GM19463 (cell line): Measurements from ENCODE around the gene EXOC1L.
"Not testable (repeated sequence)": the region's sequence is repeated elsewhere in the genome, so short reads cannot be mapped to it uniquely, and the experiment has no call there.

Experiments used
- ATAC-seq: cut with Tn5 transposase; IDR thresholded peaks from one replicate; pipeline ENCODE4 v1.9.1; 2021; ENCODE audit warnings: mild to moderate bottlenecking, moderate library complexity; ENCODE audit not compliant: unreplicated experiment

EXOC1L gene

GRCh38 chr4:55837903-55838302 lies 18.3 kb downstream of the EXOC1L start:
- no peak for ATAC-seq

GRCh38 chr4:55838356-55838755 lies 18.8 kb downstream of the EXOC1L start:
- ATAC-seq, result no peak

- ATAC-seq, result no peak
Observed at GRCh38 chr4:55838952-55839351, 19.4 kb downstream of the EXOC1L start.

DNA sequence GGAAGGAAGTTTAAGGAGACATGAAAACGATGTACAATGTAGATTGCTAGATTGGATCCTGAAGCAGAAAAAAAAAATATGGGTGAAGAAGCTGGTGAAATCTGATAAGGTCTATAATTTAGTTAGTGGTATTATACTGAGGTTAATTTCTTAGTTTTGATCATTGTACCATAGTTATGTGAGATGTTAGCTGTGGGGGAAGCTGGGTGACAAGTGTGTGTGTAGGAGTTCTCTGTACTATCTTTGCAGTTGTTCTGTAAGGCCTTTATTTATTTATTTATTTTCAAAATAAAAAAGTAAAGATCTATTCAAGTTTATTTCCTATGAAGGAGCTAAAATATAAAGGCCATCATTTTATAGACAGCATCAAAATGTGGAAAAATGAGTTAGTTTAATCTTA lies 21.4 kb downstream of the EXOC1L start:
- ATAC-seq, result no peak

GRCh38 chr4:55841373-55842239 lies 22.0 kb downstream of the EXOC1L start:
- ATAC-seq, result not testable (repeated sequence)

DNA sequence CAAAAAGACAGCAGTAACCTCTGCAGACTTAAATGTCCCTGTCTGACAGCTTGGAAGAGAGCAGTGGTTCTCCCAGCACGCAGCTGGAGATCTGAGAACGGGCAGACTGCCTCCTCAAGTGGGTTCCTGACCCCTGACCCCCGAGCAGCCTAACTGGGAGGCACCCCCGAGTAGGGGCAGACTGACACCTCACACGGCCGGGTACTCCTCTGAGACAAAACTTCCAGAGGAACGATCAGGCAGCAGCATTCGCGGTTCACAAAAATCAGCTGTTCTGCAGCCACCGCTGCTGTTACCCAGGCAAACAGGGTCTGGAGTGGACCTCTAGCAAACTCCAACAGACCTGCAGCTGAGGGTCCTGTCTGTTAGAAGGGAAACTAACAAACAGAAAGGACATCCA lies 22.7 kb downstream of the EXOC1L start:
- not testable (repeated sequence) for ATAC-seq

GRCh38 chr4:55849724-55850123 lies 30.1 kb downstream of the EXOC1L start:
- ATAC-seq, result no peak

DNA sequence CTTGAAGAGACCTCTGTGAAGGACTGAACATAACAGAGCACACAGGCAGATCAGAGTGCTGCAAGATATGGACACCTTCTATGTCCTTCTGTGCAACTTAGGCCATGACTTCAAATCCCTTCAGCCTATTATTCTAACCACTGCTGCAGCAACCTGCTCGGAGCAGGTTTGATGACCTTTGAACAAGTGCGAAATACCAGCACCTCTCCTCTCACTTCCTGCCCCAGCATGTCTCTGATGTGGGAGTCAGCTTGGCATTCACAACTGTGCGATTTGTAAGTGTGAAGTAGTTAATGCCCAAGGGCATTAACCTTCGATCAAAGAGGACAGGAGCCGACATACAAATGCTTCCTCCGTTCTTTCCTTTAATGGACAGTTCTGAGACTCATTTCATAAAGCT lies 32.3 kb downstream of the EXOC1L start:
- ATAC-seq, result no peak

- ATAC-seq, result peak; percentile 98
Observed at GRCh38 chr4:55853484-55854046, 34.0 kb downstream of the EXOC1L start, which contains the start of gene EXOC1. TSS of gene EXOC1 (plus strand) at chr4:55853648. CDS start at chr4:55858324, 4,676 bp downstream.

- no peak for ATAC-seq
Observed at GRCh38 chr4:55854129-55854528, 34.5 kb downstream of the EXOC1L start.

- no peak for ATAC-seq
Observed at GRCh38 chr4:55857586-55857985, 38.0 kb downstream of the EXOC1L start.

GRCh38 chr4:55859711-55860110 lies 40.1 kb downstream of the EXOC1L start:
- ATAC-seq, result no peak

- no peak for ATAC-seq
Observed at GRCh38 chr4:55864577-55865223, 45.1 kb downstream of the EXOC1L start.

- ATAC-seq, result no peak
Observed at GRCh38 chr4:55865228-55865806, 45.7 kb downstream of the EXOC1L start.

- peak; percentile 88 for ATAC-seq
Observed at GRCh38 chr4:55866290-55866907, 46.8 kb downstream of the EXOC1L start.

- peak; percentile 75 for ATAC-seq
Observed at GRCh38 chr4:55866973-55867574, 47.5 kb downstream of the EXOC1L start.

- ATAC-seq, result no peak
Observed at GRCh38 chr4:55868581-55869090, 49.0 kb downstream of the EXOC1L start.

- ATAC-seq, result no peak
Observed at GRCh38 chr4:55871299-55871800, 51.8 kb downstream of the EXOC1L start.

DNA sequence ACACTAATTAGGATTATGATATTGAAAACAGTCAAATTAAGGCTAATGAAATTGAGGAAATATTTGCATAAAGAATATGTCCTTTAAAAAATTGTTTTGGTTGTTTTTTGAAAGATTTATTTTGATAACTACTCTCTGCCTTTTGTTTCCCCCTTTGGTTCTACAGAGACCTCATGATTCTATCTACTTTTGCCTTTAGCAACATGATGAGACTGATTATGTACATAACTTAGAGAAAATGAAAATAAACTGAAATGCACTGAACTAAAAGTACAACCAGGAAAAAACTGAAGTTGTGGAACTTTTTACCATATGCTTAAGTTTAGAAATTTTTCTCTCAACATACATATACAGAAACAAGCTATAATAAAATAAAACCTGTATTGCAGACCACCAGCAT lies 55.2 kb downstream of the EXOC1L start:
- no peak for ATAC-seq

GRCh38 chr4:55876387-55876786 lies 56.8 kb downstream of the EXOC1L start:
- no peak for ATAC-seq
